NCI-H187 (cell line): ENCODE data around the gene DEPDC1B.
"Not testable (repeated sequence)": the region's sequence is repeated elsewhere in the genome, so short reads cannot be mapped to it uniquely, and the experiment has no call there.

Source experiments
- DNase-seq, 2 experiments: peaks; one replicate each; lab custom pipeline; 2025; lab: John Stamatoyannopoulos, UW

DEPDC1B gene

GRCh38 chr5:60699609-60700415 lies at the start of gene DEPDC1B:
Gene DEPDC1B, minus strand, starts transcription at chr5:60700166. Its CDS starts 73 bp downstream, at chr5:60700093.
- DNase-seq, result peak; percentile 87 to 94

- DNase-seq, result no peak
Measured at GRCh38 chr5:60744682-60745081, 44.7 kb upstream of the DEPDC1B start.

GRCh38 chr5:60743511-60744314 lies 43.7 kb upstream of the DEPDC1B start:
- no peak for DNase-seq

GRCh38 chr5:60740322-60740721 lies 40.4 kb upstream of the DEPDC1B start:
- DNase-seq, result no peak

GRCh38 chr5:60738933-60739332 lies 39.0 kb upstream of the DEPDC1B start:
- no peak for DNase-seq

GRCh38 chr5:60738461-60738860 lies 38.5 kb upstream of the DEPDC1B start:
- no peak for DNase-seq

GRCh38 chr5:60730858-60731257 lies 30.9 kb upstream of the DEPDC1B start:
- DNase-seq, result not testable (repeated sequence)

- no peak for DNase-seq
Measured at GRCh38 chr5:60727033-60727679, 27.2 kb upstream of the DEPDC1B start.

GRCh38 chr5:60724126-60724525 lies 24.2 kb upstream of the DEPDC1B start:
- no peak for DNase-seq

- DNase-seq, result no peak
Measured at GRCh38 chr5:60722416-60722815, 22.4 kb upstream of the DEPDC1B start.

GRCh38 chr5:60719329-60719728 lies 19.4 kb upstream of the DEPDC1B start:
- DNase-seq, result no peak

- no peak for DNase-seq
Measured at GRCh38 chr5:60718166-60718892, 18.4 kb upstream of the DEPDC1B start.

GRCh38 chr5:60715201-60715928 lies 15.4 kb upstream of the DEPDC1B start:
- DNase-seq, result not testable (repeated sequence)

GRCh38 chr5:60712950-60713349 lies 13.0 kb upstream of the DEPDC1B start:
- DNase-seq, result no peak

- DNase-seq, result not testable (repeated sequence)
Measured at GRCh38 chr5:60711892-60712291, 11.9 kb upstream of the DEPDC1B start.

GRCh38 chr5:60710362-60710761 lies 10.4 kb upstream of the DEPDC1B start:
- no peak for DNase-seq

GRCh38 chr5:60705144-60705543 lies 5.2 kb upstream of the DEPDC1B start:
- DNase-seq, result no peak

GRCh38 chr5:60703944-60704343 lies 4.0 kb upstream of the DEPDC1B start:
- DNase-seq, result no peak

GRCh38 chr5:60701321-60701968 lies 1.5 kb upstream of the DEPDC1B start:
- DNase-seq, result no peak

- DNase-seq, result peak in 1 of 2 experiments; percentile 85
Measured at GRCh38 chr5:60700416-60700757, 421 bp upstream of the DEPDC1B start.

GRCh38 chr5:60699288-60699608 lies 718 bp downstream of the DEPDC1B start:
- DNase-seq, result no peak
